K562 (cell line): ENCODE data around the gene TOR1B. TPM values are rescaled to one million over a fixed set of nuclear protein-coding genes. Genes with fewer than 3 reads are reported as not detected.

Source experiments
- MBD1 ChIP-seq: fragments of 250-450 bp; sonication (Bioruptor Pico); IDR thresholded peaks from 2 replicates; pipeline ENCODE4 v1.8.0; 2022; ENCODE audit warnings: inconsistent platforms
- polyA plus RNA-seq, 8 experiments: library from polyadenylated mRNA; depleted of rRNA in 4 of 8; stranded (reverse) in 5 of 8; unstranded in 3 of 8; fragments of >200 nt; fragmentation: Nextera tagmentation in 2 of 8; fragmentation: Illumina TruSeq in 1 of 8; extraction: Ambion mirVana in 2 of 8; extraction: Trizol in 1 of 8; gene quantifications; 2 replicates each; pipeline versions ENCODE4 v1.2.1 to v1.2.3, GENCODE V29; 2011 to 2014; ENCODE audit warnings: inconsistent platforms in 1 of 8, missing spikeins in 1 of 8
- total RNA-seq, 7 experiments: library from RNA; depleted of rRNA in 6 of 7; stranded (reverse); fragments of >200 nt in 6 of 7; fragmentation: Illumina TruSeq in 2 of 7; extraction: Trizol in 2 of 7; gene quantifications; 2 replicates each; pipeline versions ENCODE4 v1.2.1 to v1.2.3, GENCODE V29; 2011 to 2021; ENCODE audit warnings: low replicate concordance in 1 of 7
- TF ChIP-seq, protein P1 (sequence below): fragments of 200-800 bp; sonication (Bioruptor generic); IDR thresholded peaks from 2 replicates; pipeline ENCODE4 v1.6.1; 2016; ENCODE audit warnings: missing genetic modification characterization, missing compliant biosample characterization

TOR1B gene
- total and polyA plus RNA-seq, 9 of the 15 experiments (the other 6 are each of a cell fraction or from before 2014, with no cell fraction given) = 4.2 to 36.5 (median 24.6) TPM

DNA sequence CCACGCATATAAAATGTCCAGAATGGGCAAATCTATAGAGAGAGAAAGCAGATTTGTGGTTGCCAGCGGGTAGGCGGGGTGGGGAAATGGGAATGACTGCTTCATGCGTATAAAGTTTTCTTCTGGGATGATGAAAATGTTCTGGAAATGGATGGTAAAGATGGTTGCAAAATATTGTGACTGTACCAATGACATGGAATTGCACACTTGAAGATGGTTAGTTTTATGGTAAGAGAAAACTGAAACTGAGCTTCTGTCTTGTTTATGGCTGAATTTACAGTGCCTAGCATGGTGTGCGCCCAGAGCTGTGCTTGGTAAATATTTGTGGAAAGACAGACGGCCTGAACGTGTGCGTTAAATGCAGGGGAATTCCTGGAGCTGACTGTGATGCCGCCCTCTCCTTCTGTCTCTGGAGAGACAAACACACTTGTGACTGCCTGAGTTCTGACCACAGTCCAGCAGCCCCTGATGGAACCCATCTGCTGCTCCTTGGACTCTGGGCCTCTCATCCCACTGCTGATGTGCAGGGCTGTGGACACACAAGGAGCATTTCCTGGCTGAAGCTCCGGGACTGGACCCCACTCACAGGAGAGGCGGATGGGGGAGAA lies 41.6 kb upstream of the TOR1B start (continued):
- TF ChIP-seq MBD1 (CRISPR knock-in tag) = no peak
- TF ChIP-seq, protein P1, sequence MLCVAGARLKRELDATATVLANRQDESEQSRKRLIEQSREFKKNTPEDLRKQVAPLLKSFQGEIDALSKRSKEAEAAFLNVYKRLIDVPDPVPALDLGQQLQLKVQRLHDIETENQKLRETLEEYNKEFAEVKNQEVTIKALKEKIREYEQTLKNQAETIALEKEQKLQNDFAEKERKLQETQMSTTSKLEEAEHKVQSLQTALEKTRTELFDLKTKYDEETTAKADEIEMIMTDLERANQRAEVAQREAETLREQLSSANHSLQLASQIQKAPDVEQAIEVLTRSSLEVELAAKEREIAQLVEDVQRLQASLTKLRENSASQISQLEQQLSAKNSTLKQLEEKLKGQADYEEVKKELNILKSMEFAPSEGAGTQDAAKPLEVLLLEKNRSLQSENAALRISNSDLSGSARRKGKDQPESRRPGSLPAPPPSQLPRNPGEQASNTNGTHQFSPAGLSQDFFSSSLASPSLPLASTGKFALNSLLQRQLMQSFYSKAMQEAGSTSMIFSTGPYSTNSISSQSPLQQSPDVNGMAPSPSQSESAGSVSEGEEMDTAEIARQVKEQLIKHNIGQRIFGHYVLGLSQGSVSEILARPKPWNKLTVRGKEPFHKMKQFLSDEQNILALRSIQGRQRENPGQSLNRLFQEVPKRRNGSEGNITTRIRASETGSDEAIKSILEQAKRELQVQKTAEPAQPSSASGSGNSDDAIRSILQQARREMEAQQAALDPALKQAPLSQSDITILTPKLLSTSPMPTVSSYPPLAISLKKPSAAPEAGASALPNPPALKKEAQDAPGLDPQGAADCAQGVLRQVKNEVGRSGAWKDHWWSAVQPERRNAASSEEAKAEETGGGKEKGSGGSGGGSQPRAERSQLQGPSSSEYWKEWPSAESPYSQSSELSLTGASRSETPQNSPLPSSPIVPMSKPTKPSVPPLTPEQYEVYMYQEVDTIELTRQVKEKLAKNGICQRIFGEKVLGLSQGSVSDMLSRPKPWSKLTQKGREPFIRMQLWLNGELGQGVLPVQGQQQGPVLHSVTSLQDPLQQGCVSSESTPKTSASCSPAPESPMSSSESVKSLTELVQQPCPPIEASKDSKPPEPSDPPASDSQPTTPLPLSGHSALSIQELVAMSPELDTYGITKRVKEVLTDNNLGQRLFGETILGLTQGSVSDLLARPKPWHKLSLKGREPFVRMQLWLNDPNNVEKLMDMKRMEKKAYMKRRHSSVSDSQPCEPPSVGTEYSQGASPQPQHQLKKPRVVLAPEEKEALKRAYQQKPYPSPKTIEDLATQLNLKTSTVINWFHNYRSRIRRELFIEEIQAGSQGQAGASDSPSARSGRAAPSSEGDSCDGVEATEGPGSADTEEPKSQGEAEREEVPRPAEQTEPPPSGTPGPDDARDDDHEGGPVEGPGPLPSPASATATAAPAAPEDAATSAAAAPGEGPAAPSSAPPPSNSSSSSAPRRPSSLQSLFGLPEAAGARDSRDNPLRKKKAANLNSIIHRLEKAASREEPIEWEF (CRISPR knock-in tag) = no peak
- TF ChIP-seq, all 486 proteins: peak for 0
